ENCODE data around the gene TGFBR3L. TPM values are rescaled to one million over a fixed set of nuclear protein-coding genes. Genes with fewer than 3 reads are reported as not detected.

Gene TGFBR3L
- total RNA-seq, 1 donor from 2014 or later, result 7.1 TPM

DNA sequence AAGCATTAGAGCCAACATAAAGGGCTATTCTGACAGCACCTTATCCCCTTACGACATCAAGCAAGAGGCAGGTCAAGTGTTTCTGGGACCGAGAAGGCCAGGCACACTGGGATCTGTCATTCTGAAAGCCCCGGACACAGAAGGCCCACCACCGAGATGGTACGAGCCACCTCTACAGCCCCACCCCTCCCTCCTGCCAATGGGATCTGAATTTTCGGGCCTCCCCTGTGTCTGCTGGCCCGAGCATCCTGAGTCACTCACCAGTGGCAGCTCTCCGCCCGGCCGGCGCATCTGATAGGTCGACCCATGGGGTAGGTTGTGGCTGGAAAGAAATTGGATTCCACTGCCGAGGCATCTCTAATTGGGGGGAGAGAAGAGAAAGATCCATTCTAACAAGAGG, 26.2 kb downstream of the TGFBR3L start:
- Histone ChIP-seq H3K4me1 (peaks cover 0 to 13% of the 10 kb centered on the region in 2 donors), H3K9me3 (no peaks in the 10 kb centered on the region), H3K27ac (no peak overlapping the region), H3K27me3 (no peaks in the 10 kb centered on the region), H3K4me3 (no peak overlapping the region), H3K36me3 (peaks cover 39 to 41% of the 10 kb centered on the region in 2 donors)
- TF ChIP-seq, protein P1, sequence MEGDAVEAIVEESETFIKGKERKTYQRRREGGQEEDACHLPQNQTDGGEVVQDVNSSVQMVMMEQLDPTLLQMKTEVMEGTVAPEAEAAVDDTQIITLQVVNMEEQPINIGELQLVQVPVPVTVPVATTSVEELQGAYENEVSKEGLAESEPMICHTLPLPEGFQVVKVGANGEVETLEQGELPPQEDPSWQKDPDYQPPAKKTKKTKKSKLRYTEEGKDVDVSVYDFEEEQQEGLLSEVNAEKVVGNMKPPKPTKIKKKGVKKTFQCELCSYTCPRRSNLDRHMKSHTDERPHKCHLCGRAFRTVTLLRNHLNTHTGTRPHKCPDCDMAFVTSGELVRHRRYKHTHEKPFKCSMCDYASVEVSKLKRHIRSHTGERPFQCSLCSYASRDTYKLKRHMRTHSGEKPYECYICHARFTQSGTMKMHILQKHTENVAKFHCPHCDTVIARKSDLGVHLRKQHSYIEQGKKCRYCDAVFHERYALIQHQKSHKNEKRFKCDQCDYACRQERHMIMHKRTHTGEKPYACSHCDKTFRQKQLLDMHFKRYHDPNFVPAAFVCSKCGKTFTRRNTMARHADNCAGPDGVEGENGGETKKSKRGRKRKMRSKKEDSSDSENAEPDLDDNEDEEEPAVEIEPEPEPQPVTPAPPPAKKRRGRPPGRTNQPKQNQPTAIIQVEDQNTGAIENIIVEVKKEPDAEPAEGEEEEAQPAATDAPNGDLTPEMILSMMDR (IDR thresholded peaks at IDR 0.05), result no peak
- DNase-seq (ENCODE audit: low spot score in 2 of 2), result no peak
- intact Hi-C loops (cut with DNase I), result no loop called here

DNA sequence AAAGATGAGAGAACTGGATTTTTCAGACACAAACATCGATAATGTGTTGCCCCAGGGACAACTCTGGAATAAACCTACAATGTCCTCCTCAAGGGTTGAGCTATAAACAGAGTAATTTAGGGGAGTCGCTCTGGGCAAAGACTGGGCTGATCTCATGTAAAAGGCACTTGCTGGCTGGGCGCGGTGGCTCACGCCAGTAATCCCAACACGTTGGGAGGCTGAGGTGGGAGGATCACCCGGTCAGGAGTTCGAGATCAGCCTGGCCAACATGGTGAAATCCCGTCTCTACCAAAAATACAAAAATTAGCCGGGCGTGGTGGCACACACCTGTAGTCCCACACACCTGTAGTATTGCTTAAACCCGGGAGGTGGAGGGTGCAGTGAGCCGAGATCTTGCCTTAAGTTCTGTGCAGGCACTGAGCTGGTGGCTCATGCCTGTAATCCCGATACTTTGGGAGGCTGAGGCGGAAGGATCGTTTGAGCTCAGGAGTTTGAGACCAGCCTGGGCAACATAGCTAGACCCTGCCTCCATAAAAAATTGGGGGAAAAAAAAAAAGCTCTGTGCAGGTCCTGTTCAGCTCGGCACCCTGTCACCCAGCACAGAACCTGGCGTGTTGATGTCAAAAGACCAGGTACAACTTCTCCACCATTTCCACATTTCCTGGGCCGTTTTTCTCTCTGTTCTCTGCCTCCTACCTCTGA, 27.4 kb downstream of the TGFBR3L start:
- intact Hi-C loops (cut with DNase I), result no loop called here
- Histone ChIP-seq H3K4me1 (peaks cover 0 to 13% of the 10 kb centered on the region in 2 donors), H3K27me3 (no peaks in the 10 kb centered on the region), H3K27ac (no peak overlapping the region), H3K9me3 (no peaks in the 10 kb centered on the region), H3K4me3 (peak overlapping the region; percentile 58 to 81), H3K36me3 (peaks cover 27 to 29% of the 10 kb centered on the region in 2 donors)
- TF ChIP-seq, protein P1 (IDR thresholded peaks at IDR 0.05), result no peak
- DNase-seq (ENCODE audit: low spot score in 2 of 2), result no peak

GRCh38 chr19:7942981-7943443, 28.4 kb downstream of the TGFBR3L start:
- intact Hi-C loops (cut with DNase I), result loop anchor here (1.0 kb wide), 3 partner anchors 14 to 40 kb away; partner anchors contain the start of genes MAP2K7 and SNAPC2
- H3K4me1 ChIP-seq, result peaks cover 0 to 13% of the 10 kb centered on the region in 2 donors
- H3K27me3 ChIP-seq, result no peaks in the 10 kb centered on the region
- H3K27ac ChIP-seq, result peak overlapping the region; percentile 91 to 93
- H3K4me3 ChIP-seq, result peak overlapping the region; percentile 58 to 81
- DNase-seq (ENCODE audit: low spot score in 2 of 2), result no peak
- peaks cover 17 to 19% of the 10 kb centered on the region in 2 donors for H3K36me3 ChIP-seq
- TF ChIP-seq, protein P1 (IDR thresholded peaks at IDR 0.05), result no peak
- no peaks in the 10 kb centered on the region for H3K9me3 ChIP-seq

- DNase-seq (ENCODE audit: low spot score in 2 of 2), result peak; percentile 98 to 100
- TF ChIP-seq, protein P1 (IDR thresholded peaks at IDR 0.05), result no peak
- no peaks in the 10 kb centered on the region for H3K9me3 ChIP-seq
- H3K36me3 ChIP-seq, result peaks cover 11 to 15% of the 10 kb centered on the region in 2 donors
- H3K27ac ChIP-seq, result peak within 1 kb of the TSS; percentile 91 to 93
- intact Hi-C loops (cut with DNase I), result loop anchor here (1.0 to 2.0 kb wide), 5 partner anchors 14 to 309 kb away; partner anchors contain the start of genes MAP2K7 and SNAPC2
- H3K4me1 ChIP-seq, result peaks cover 0 to 13% of the 10 kb centered on the region in 2 donors
- peak within 1 kb of the TSS; percentile 58 to 81 for H3K4me3 ChIP-seq
- no peaks in the 10 kb centered on the region for H3K27me3 ChIP-seq
Observed at GRCh38 chr19:7943444-7944176, 29.0 kb downstream of the TGFBR3L start, which contains the start of gene TIMM44. Gene TIMM44 (minus strand): TSS chr19:7943666. CDS start chr19:7943651, 15 bp downstream.

DNA sequence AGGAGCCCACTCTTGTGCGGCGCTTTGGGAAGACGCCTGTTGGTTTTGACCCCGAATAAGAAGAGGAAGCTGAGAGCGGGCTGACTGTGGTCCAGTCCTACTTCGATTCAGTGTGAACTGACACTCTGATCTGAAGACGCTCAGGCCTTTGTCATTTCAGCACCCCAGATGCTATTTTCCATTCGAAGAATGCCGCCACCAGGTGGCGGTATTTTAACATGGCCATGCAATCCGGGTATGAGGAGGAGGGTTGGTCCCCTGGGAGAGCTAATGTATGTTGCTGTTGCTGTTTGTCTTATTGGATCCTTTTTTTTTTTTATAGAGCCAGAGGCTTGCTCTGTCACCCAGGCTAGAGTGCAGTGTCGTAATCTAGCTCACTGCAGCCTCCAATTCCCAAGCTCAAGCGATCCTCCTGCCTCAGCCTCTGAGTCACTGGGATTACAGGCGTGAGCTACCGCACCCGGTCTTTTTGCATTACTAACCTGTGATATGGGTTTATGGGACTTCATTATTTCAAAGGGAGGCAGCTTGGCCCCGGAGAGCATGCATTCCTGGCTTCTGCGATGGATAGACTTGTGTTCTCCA, 29.6 kb downstream of the TGFBR3L start:
- peak overlapping the region; percentile 68 to 78 for H3K27ac ChIP-seq
- intact Hi-C loops (cut with DNase I), result loop anchor here (1.0 to 2.0 kb wide), 2 partner anchors 58 to 309 kb away; no protein-coding TSS in a partner anchor
- TF ChIP-seq, protein P1 (IDR thresholded peaks at IDR 0.05), result peak; percentile 71 to 85 (median 79)
- peaks cover 0 to 13% of the 10 kb centered on the region in 2 donors for H3K4me1 ChIP-seq
- no peaks in the 10 kb centered on the region for H3K9me3 ChIP-seq
- no peaks in the 10 kb centered on the region for H3K27me3 ChIP-seq
- peak; percentile 57 to 93 for DNase-seq (ENCODE audit: low spot score in 2 of 2)
- H3K36me3 ChIP-seq, result peaks cover 10 to 13% of the 10 kb centered on the region in 2 donors
- H3K4me3 ChIP-seq, result peak overlapping the region; percentile 56 to 72

Data from ascending aorta (tissue), 2 donors.